CD4-positive, alpha-beta memory T cell (primary cell): ENCODE data around the gene IFITM1. TPM values are rescaled to one million over a fixed set of nuclear protein-coding genes. Genes with fewer than 3 reads are reported as not detected.
"Not testable (repeated sequence)": the region's sequence is repeated elsewhere in the genome, so short reads cannot be mapped to it uniquely, and the experiment has no call there.

ENCODE experiments used
- CTCF ChIA-PET: fragments of 350-600 bp; sonication (Branson Sonifier 250); formaldehyde crosslinking; loops from one replicate; lab custom pipeline; 2021; ENCODE audit warnings: inconsistent platforms; ENCODE audit not compliant: partially characterized antibody; lab: Charles Lee
- POLR2A ChIA-PET: fragments of 350-600 bp; sonication (Branson Sonifier 250); formaldehyde crosslinking; loops from one replicate; lab custom pipeline; 2021; ENCODE audit not compliant: partially characterized antibody; lab: Charles Lee
- DNase-seq, 5 donors: peaks; one replicate each; pipeline versions ENCODE4 v3.0.0 to v3.0.0-alpha.2; 2020 to 2022; ENCODE audit warnings: mixed read lengths in 1 of 5
- H3K27ac ChIP-seq: one replicate; pipeline ENCODE4 v1.7.0; 2013; ENCODE audit warnings: low read depth, low read length
- H3K27me3 ChIP-seq: 2 replicates; pipeline ENCODE4 v1.7.0; 2013; ENCODE audit warnings: mild to moderate bottlenecking, low read length, moderate library complexity; ENCODE audit not compliant: insufficient read depth
- H3K36me3 ChIP-seq: 2 replicates; pipeline ENCODE4 v1.7.0; 2013; ENCODE audit warnings: mild to moderate bottlenecking, low read length, moderate library complexity; ENCODE audit not compliant: insufficient read depth
- H3K4me1 ChIP-seq: 2 replicates; pipeline ENCODE4 v1.7.0; 2013; ENCODE audit warnings: mild to moderate bottlenecking, low read length, moderate library complexity; ENCODE audit not compliant: insufficient read depth
- H3K4me3 ChIP-seq, 2 donors: one replicate each; pipeline ENCODE4 v1.7.0; 2013; ENCODE audit warnings: low read length in 2 of 2, mild to moderate bottlenecking in 1 of 2
- H3K9me3 ChIP-seq, 2 donors: one replicate each; pipeline ENCODE4 v1.7.0; 2013; ENCODE audit warnings: low read length in 2 of 2, control low read depth in 1 of 2; ENCODE audit not compliant: control insufficient read depth in 1 of 2
- H3K27ac Mint-ChIP-seq, 7 donors: one replicate each; pipeline ENCODE4 v1.8.0; 2020 to 2021; ENCODE audit warnings: mixed read lengths in 7 of 7, mild to moderate bottlenecking in 6 of 7, inconsistent platforms in 3 of 7, moderate library complexity in 3 of 7
- H3K27me3 Mint-ChIP-seq, 2 donors: one replicate each; pipeline ENCODE4 v1.8.0; 2020 to 2021; ENCODE audit warnings: mixed read lengths in 2 of 2
- H3K36me3 Mint-ChIP-seq, 2 donors: one replicate each; pipeline ENCODE4 v1.8.0; 2020 to 2021; ENCODE audit warnings: mixed read lengths in 2 of 2, inconsistent platforms in 1 of 2, mild to moderate bottlenecking in 1 of 2
- H3K4me1 Mint-ChIP-seq, 4 donors: one replicate each; pipeline ENCODE4 v1.8.0; 2020 to 2021; ENCODE audit warnings: mixed read lengths in 4 of 4, mild to moderate bottlenecking in 1 of 4
- H3K4me3 Mint-ChIP-seq, 8 donors: one replicate each; pipeline ENCODE4 v1.8.0; 2020 to 2021; ENCODE audit warnings: mixed read lengths in 8 of 8, mild to moderate bottlenecking in 7 of 8, moderate library complexity in 6 of 8, inconsistent platforms in 3 of 8
- H3K9me3 Mint-ChIP-seq, 8 donors: one replicate each; pipeline ENCODE4 v1.8.0; 2020 to 2021; ENCODE audit warnings: mixed read lengths in 8 of 8, mild to moderate bottlenecking in 5 of 8, inconsistent platforms in 3 of 8, moderate library complexity in 1 of 8
- intact Hi-C: fragments of 100-400 bp; cut with micrococcal nuclease; formaldehyde crosslinking; loops from one replicate; pipeline ENCODE4 v1.15.1; 2023
- polyA plus RNA-seq, 2 donors: library from polyadenylated mRNA; unstranded; fragments of 300-500 nt; fragmentation: Illumina TruSeq; gene quantifications; one replicate each; pipeline ENCODE4 v1.2.3, GENCODE V29; 2021
- total RNA-seq, 2 experiments: library from RNA; stranded (reverse); gene quantifications; one replicate each; pipeline ENCODE4 v1.2.3, GENCODE V29; 2021

The IFITM1 gene
- total and polyA plus RNA-seq, 4 experiments from 2014 or later: 119 to 2,173 (median 1,097) TPM

DNA sequence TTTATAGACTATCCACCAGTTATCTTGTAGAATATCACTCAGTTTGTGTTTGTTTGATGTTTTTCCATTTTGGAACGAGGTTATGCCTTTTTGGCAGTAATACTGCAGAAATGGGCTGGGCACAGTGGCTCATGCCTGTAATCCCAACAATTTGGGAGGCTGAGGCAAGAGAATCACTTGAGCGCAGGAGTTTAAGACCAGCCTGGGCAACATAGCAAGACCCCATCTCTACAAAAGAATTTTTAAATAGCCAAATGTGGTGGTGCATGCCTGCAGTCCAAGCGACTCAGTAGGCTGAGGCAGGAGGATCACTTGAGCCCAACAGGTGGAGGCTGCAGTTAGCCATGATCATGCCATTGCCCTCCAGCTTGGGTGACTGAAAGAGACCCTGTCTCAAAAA lies 32.7 kb downstream of the IFITM1 start:
- no peak for DNase-seq
- no peak overlapping the region for H3K27ac Mint-ChIP-seq

DNA sequence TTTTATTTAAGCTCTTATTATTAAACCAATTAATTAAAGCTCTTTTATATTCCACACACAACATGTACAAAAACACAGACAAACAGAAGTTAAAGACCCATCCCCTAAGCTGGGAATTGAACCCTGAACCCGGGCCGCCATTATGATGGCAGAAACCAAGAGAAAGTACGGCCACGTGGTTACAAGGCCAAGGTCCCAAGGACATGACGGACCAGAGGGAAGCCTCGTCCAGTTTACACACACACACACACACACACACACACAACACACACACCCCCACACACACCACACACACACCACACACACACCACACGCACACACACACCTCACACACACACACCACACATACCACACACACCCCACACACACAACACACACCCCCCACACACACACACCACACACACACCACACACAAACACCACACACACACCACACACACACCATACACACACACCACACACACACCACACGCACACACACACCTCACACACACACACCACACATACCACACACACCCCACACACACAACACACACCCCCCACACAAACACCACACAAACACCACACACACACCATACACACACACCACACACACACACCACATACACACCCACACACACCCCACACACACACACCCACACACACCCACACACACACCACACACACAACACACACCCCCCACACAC lies 35.6 kb downstream of the IFITM1 start:
- H3K36me3 ChIP-seq, intact Hi-C loops, H3K36me3 Mint-ChIP-seq, H3K4me3 ChIP-seq, H3K4me1 ChIP-seq, H3K27ac Mint-ChIP-seq, H3K27me3 ChIP-seq, H3K9me3 Mint-ChIP-seq, H3K4me3 Mint-ChIP-seq, POLR2A ChIA-PET, DNase-seq, H3K9me3 ChIP-seq, H3K27ac ChIP-seq, H3K27me3 Mint-ChIP-seq: not testable (repeated sequence)
- CTCF ChIA-PET: interaction anchor here (0.9 to 1.1 kb wide), 5 partner anchors 13 to 99 kb away, joined by 3 to 4 read pairs (median 3); no protein-coding TSS in a partner anchor
- H3K4me1 Mint-ChIP-seq: peaks cover 8 to 45% (median 28%) of the 10 kb centered on the region in 4 donors

More for the DNA sequence above, 32.7 kb downstream of the IFITM1 start:
- CTCF ChIA-PET: no interaction called here
- Histone ChIP-seq H3K9me3 (no peaks in the 10 kb centered on the region), H3K4me1 (peaks cover 7% of the 10 kb centered on the region), H3K27me3 (no peaks in the 10 kb centered on the region), H3K27ac (no peak overlapping the region), H3K4me3 (no peak overlapping the region), H3K36me3 (no peaks in the 10 kb centered on the region)
- Mint-ChIP-seq H3K4me1 (peaks cover 8 to 33% (median 15%) of the 10 kb centered on the region in 4 donors), H3K27me3 (no peaks in the 10 kb centered on the region), H3K9me3 (no peaks in the 10 kb centered on the region), H3K36me3 (no peaks in the 10 kb centered on the region), H3K4me3 (no peak overlapping the region)
- POLR2A ChIA-PET: interaction anchor here (0.8 kb wide), 1 partner anchor 16 kb away, joined by 3 read pairs; no protein-coding TSS in a partner anchor
- intact Hi-C loops: no loop called here

DNA sequence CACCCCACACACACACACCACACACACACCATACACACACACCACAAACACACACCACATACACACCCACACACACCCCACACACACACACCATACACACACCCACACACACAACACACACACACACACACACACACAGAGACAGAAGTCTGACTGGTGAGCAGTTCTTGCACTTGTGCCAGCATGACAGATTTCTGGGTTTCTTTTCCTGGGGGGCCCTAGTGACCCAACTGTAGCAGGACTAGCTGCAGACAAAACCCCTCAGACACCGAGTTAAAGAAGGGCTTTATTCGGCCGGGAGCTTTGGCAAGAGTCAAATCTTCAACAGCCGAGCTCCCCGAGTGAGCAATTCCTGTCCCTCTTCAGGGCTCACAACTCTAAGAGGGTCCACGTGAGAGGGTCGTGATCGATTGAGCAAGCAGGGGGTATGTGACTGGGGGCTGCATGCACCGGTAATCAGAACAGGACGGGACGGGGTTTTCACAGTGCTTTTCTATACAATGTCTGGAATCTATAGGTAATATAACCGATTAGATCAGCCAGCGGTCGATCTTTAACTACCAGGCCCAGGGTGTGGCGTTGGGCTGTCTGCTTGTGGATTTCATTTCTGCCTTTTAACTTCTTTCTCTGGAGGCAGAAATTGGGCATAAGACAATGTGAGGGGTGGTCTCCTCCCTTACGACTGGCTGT lies 36.3 kb downstream of the IFITM1 start:
- intact Hi-C loops, H3K9me3 Mint-ChIP-seq, H3K27me3 Mint-ChIP-seq, H3K9me3 ChIP-seq, H3K27ac ChIP-seq, H3K36me3 Mint-ChIP-seq, CTCF ChIA-PET, H3K36me3 ChIP-seq, POLR2A ChIA-PET, H3K27me3 ChIP-seq, DNase-seq, H3K4me3 ChIP-seq: not testable (repeated sequence)
- Mint-ChIP-seq H3K4me3 (peak overlapping the region in 1 of 8 donors; percentile 21), H3K27ac (peak overlapping the region in 2 of 7 donors; percentile 14 to 74), H3K4me1 (peaks cover 10 to 46% (median 32%) of the 10 kb centered on the region in 4 donors)
- H3K4me1 ChIP-seq: peaks cover 15% of the 10 kb centered on the region

DNA sequence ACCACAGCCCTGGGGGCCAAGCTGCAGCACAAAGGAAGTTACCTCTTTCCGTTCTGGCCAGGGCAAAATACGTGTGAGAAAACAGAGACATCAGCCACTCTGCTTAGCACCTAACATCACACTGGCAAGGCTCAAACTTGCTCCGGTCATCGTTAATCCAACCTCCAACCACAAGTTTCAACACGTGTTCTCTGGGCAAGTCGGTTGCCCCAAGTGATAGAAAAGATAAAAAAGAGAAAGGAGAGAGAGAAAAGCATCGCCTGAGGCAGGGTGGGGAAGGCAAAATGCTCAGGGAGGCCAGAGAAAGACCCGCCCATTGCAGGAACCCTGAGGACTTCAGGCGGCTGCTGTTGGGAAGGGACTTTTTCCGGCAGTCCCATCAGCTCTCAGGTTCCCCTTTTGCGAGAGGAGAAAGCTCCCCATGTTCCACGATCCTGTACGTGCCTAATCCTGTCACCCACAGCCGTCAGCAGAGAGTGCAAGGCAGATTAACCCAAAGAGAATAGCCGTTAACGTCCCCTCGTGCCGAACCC lies 36.9 kb downstream of the IFITM1 start:
- H3K4me3 ChIP-seq: no peak overlapping the region
- no peaks in the 10 kb centered on the region for H3K9me3 ChIP-seq
- Mint-ChIP-seq H3K9me3 (peaks cover 0 to 2% (median 0%) of the 10 kb centered on the region in 8 donors), H3K4me1 (peaks cover 11 to 49% (median 34%) of the 10 kb centered on the region in 4 donors), H3K27me3 (no peaks in the 10 kb centered on the region), H3K36me3 (peaks cover 0 to 5% of the 10 kb centered on the region in 2 donors), H3K4me3 (peak overlapping the region in 1 of 8 donors; percentile 33), H3K27ac (peak overlapping the region in 3 of 7 donors; percentile 57 to 91 (median 61))
- peaks cover 21% of the 10 kb centered on the region for H3K4me1 ChIP-seq
- intact Hi-C loops: no loop called here
- ChIA-PET CTCF (no interaction called here), POLR2A (no interaction called here)
- H3K27ac ChIP-seq: no peak overlapping the region
- H3K36me3 ChIP-seq: no peaks in the 10 kb centered on the region
- DNase-seq: no peak
- H3K27me3 ChIP-seq: no peaks in the 10 kb centered on the region

DNA sequence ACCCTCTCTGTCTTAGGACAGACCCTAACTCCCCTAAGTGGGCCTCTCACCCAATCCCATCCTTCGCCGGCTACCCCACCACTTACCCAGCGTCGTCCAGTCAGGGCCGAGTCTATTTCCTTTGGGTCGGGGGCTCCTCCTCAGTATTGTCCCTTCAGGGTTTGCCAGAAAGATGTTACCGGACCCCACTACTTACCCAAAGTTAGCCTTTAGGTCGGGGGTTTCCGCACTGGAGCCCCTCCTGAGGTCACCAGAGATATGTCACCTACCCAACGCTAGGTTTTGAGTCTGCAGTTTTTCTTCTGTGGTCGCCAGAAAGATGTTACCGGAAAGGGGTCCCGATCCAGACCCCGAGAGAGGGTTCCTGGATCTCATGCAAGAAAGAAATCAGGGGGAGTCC lies 37.6 kb downstream of the IFITM1 start:
- Histone ChIP-seq H3K36me3 (no peaks in the 10 kb centered on the region), H3K4me3 (no peak overlapping the region), H3K27me3 (no peaks in the 10 kb centered on the region), H3K9me3 (no peaks in the 10 kb centered on the region), H3K4me1 (peaks cover 22% of the 10 kb centered on the region), H3K27ac (no peak overlapping the region)
- peaks cover 11 to 49% (median 34%) of the 10 kb centered on the region in 4 donors for H3K4me1 Mint-ChIP-seq
- no peak for DNase-seq
- H3K9me3 Mint-ChIP-seq: peaks cover 0 to 2% (median 0%) of the 10 kb centered on the region in 8 donors
- POLR2A ChIA-PET: no interaction called here
- no peak overlapping the region for H3K4me3 Mint-ChIP-seq
- intact Hi-C loops: no loop called here
- H3K27me3 Mint-ChIP-seq: no peaks in the 10 kb centered on the region
- CTCF ChIA-PET: interaction anchor here (1.2 kb wide), 1 partner anchor 45 kb away, joined by 4 read pairs; no protein-coding TSS in a partner anchor
- H3K36me3 Mint-ChIP-seq: peaks cover 0 to 5% of the 10 kb centered on the region in 2 donors
- peak overlapping the region in 1 of 7 donors; percentile 8 for H3K27ac Mint-ChIP-seq

DNA sequence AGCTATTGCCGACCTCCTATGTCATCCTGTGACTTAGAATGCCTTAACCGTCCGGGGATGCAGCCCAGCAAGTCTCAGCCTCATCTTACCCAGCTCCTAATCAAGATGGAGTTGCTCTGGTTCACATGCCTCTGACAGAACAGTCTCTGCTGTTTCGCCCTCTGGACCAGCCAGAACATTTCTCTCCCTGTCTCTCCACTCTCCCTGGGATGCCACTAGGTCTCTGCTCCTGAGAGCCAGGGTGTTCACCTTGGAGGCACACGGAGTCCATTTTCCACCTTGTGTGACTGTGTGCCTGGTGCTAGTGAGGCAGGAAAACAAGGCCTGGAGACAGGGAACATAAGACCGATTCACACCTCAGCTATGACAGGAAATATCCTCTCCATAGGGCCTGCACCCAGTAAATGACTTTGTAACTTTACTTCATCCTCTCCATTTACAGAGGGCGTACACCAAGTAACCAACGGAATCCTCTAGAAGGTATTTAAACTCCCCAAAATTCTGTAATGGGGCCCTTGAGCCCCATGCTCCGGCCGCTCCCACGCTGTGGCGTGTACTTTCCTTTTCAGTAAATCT lies 38.7 kb downstream of the IFITM1 start:
- peak overlapping the region in 1 of 8 donors; percentile 55 for H3K4me3 Mint-ChIP-seq
- H3K36me3 Mint-ChIP-seq: peaks cover 0 to 5% of the 10 kb centered on the region in 2 donors
- Histone ChIP-seq H3K4me3 (no peak overlapping the region), H3K9me3 (no peaks in the 10 kb centered on the region), H3K27ac (no peak overlapping the region), H3K36me3 (no peaks in the 10 kb centered on the region), H3K4me1 (peaks cover 22% of the 10 kb centered on the region), H3K27me3 (no peaks in the 10 kb centered on the region)
- H3K27me3 Mint-ChIP-seq: no peaks in the 10 kb centered on the region
- H3K4me1 Mint-ChIP-seq: peaks cover 11 to 49% (median 34%) of the 10 kb centered on the region in 4 donors
- intact Hi-C loops: no loop called here
- H3K9me3 Mint-ChIP-seq: peaks cover 0 to 2% (median 0%) of the 10 kb centered on the region in 8 donors
- ChIA-PET CTCF (interaction anchor here (1.2 to 4.0 kb wide), 2 partner anchors 23 to 46 kb away, joined by 4 to 18 read pairs; no protein-coding TSS in a partner anchor), POLR2A (interaction anchor here (0.8 to 4.1 kb wide), 2 partner anchors 36 to 47 kb away, joined by 3 to 55 read pairs; partner anchors contain the start of gene IFITM1)
- no peak for DNase-seq
- peak overlapping the region in 6 of 7 donors; percentile 60 to 82 (median 78) for H3K27ac Mint-ChIP-seq
